Measurements from ENCODE around the gene PNMA6F.

GRCh38 chrX:153371256-153371655 lies 49.7 kb upstream of the PNMA6F start:
- TF ChIP-seq USF2 (IDR thresholded peaks at IDR 0.05; ENCODE audit: low read length) = no peak
- no peak for TF ChIP-seq SP4 (IDR thresholded peaks at IDR 0.05; ENCODE audit: low read length)
- TF ChIP-seq CTCF (IDR thresholded peaks at IDR 0.05; ENCODE audit: control extremely low read depth in 1 of 3, insufficient read depth in 1 of 3, low read depth in 1 of 3, low read length in 3 of 3) = no peak
- TF ChIP-seq SUZ12 (IDR thresholded peaks at IDR 0.05; ENCODE audit: low read length) = no peak
- no peak for TF ChIP-seq ASH2L (IDR thresholded peaks at IDR 0.05; ENCODE audit: low read length)
- no peak for TF ChIP-seq JUND (IDR thresholded peaks at IDR 0.05; ENCODE audit: low read length)
- no peak for TF ChIP-seq POLR2AphosphoS5 (IDR thresholded peaks at IDR 0.05; ENCODE audit: low read depth, low read length)
- no peak for TF ChIP-seq CHD1 (IDR thresholded peaks at IDR 0.05; ENCODE audit: low read depth, low read length)
- TF ChIP-seq CEBPB (IDR thresholded peaks at IDR 0.05; ENCODE audit: low read depth, low read length) = no peak
- TF ChIP-seq FOSL1 (IDR thresholded peaks at IDR 0.05; ENCODE audit: insufficient read depth, low read depth, low read length) = no peak
- no peak for TF ChIP-seq MAFK (IDR thresholded peaks at IDR 0.05; ENCODE audit: low read depth, low read length)

Data from H1 (cell line).